Muscle of leg (tissue), 11 donors: Measurements from ENCODE around the gene ETF1. TPM values are rescaled to one million over a fixed set of nuclear protein-coding genes. Genes with fewer than 3 reads are reported as not detected.

Experiments
- DNase-seq: peaks from one replicate; pipeline ENCODE4 v3.0.0; 2013
- H3K27ac ChIP-seq: one replicate; pipeline ENCODE4 v1.5.1; 2013; ENCODE audit warnings: mild to moderate bottlenecking, low read length, control low read depth
- H3K27me3 ChIP-seq: one replicate; pipeline ENCODE4 v1.6.1; 2013; ENCODE audit warnings: low read length; ENCODE audit not compliant: control insufficient read depth, insufficient read depth
- H3K36me3 ChIP-seq: one replicate; pipeline ENCODE4 v1.6.1; 2013; ENCODE audit warnings: low read length; ENCODE audit not compliant: control insufficient read depth, insufficient read depth
- H3K4me1 ChIP-seq: one replicate; pipeline ENCODE4 v1.6.1; 2013; ENCODE audit warnings: low read length; ENCODE audit not compliant: control insufficient read depth, insufficient read depth
- H3K4me3 ChIP-seq: one replicate; pipeline ENCODE4 v1.5.1; 2013; ENCODE audit warnings: low read length, control low read depth
- H3K9me3 ChIP-seq: replicated peaks from 2 replicates; pipeline ENCODE4 v1.6.1; 2013; ENCODE audit warnings: low read depth, low read length; ENCODE audit not compliant: control insufficient read depth
- WGBS: methylation state at CpG from one replicate; pipeline ENCODE4 v1.1.5; 2013; ENCODE audit warnings: missing lambda C conversion rate; ENCODE audit not compliant: insufficient coverage; 5-methylcytosine and 5-hydroxymethylcytosine counted together
- polyA plus RNA-seq, 8 donors: library from polyadenylated mRNA; unstranded; fragments of 120-200 nt; gene quantifications; one replicate each; pipeline versions ENCODE4 v1.2.1 to v1.2.3, GENCODE V29; 2013; ENCODE audit warnings: inconsistent platforms in 1 of 8, low replicate concordance in 1 of 8; ENCODE audit not compliant: insufficient read length in 8 of 8, insufficient read depth in 1 of 8
- total RNA-seq: library from RNA; stranded (reverse); fragments of 120-200 nt; gene quantifications from one replicate; pipeline ENCODE4 v1.2.4, GENCODE V29; 2013

Gene ETF1
- total and polyA plus RNA-seq, 9 donors: 36.1 to 55.7 (median 45.5) TPM

GRCh38 chr5:138564242-138564641 is 21.2 kb upstream of the ETF1 start:
- no peak overlapping the region for H3K27ac ChIP-seq

GRCh38 chr5:138563340-138564118 is 20.5 kb upstream of the ETF1 start:
- no peaks in the 10 kb centered on the region for H3K9me3 ChIP-seq
- no peak for DNase-seq
- H3K27ac ChIP-seq: no peak overlapping the region
- H3K4me1 ChIP-seq: no peaks in the 10 kb centered on the region
- 84% methylated on average over 3 of the region's 3 CpGs for WGBS
- H3K4me3 ChIP-seq: no peak overlapping the region
- peaks cover 71% of the 10 kb centered on the region for H3K36me3 ChIP-seq
- H3K27me3 ChIP-seq: no peaks in the 10 kb centered on the region

More at GRCh38 chr5:138564242-138564641, 21.2 kb upstream of the ETF1 start:
- Histone ChIP-seq H3K9me3 (no peaks in the 10 kb centered on the region), H3K4me1 (no peaks in the 10 kb centered on the region), H3K27me3 (no peaks in the 10 kb centered on the region), H3K4me3 (no peak overlapping the region), H3K36me3 (peaks cover 71% of the 10 kb centered on the region)
- 99% methylated on average over 8 of the region's 9 CpGs for WGBS
- DNase-seq: no peak

- WGBS: 100% methylated on average over 1 of the region's 6 CpGs
Measured at GRCh38 chr5:138560971-138561370, 17.9 kb upstream of the ETF1 start.

GRCh38 chr5:138559937-138560336 is 16.9 kb upstream of the ETF1 start:
- WGBS: 94% methylated on average over 6 of the region's 7 CpGs
- no peak for DNase-seq
- no peaks in the 10 kb centered on the region for H3K9me3 ChIP-seq
- H3K4me3 ChIP-seq: no peak overlapping the region
- peaks cover 78% of the 10 kb centered on the region for H3K36me3 ChIP-seq
- H3K27ac ChIP-seq: no peak overlapping the region
- H3K4me1 ChIP-seq: no peaks in the 10 kb centered on the region
- no peaks in the 10 kb centered on the region for H3K27me3 ChIP-seq

More at GRCh38 chr5:138560971-138561370, 17.9 kb upstream of the ETF1 start:
- Histone ChIP-seq H3K4me3 (no peak overlapping the region), H3K27ac (no peak overlapping the region), H3K36me3 (peaks cover 79% of the 10 kb centered on the region), H3K4me1 (no peaks in the 10 kb centered on the region), H3K9me3 (no peaks in the 10 kb centered on the region), H3K27me3 (no peaks in the 10 kb centered on the region)
- DNase-seq: no peak

- WGBS: no CpG with 5 or more reads among the region's 2 CpGs
- no peaks in the 10 kb centered on the region for H3K9me3 ChIP-seq
- H3K27me3 ChIP-seq: no peaks in the 10 kb centered on the region
- no peak for DNase-seq
- H3K36me3 ChIP-seq: peaks cover 66% of the 10 kb centered on the region
- no peak overlapping the region for H3K4me3 ChIP-seq
- no peaks in the 10 kb centered on the region for H3K4me1 ChIP-seq
- no peak overlapping the region for H3K27ac ChIP-seq
Measured at GRCh38 chr5:138557677-138558076, 14.6 kb upstream of the ETF1 start.

GRCh38 chr5:138554143-138554542 is 11.1 kb upstream of the ETF1 start:
- Histone ChIP-seq H3K9me3 (no peaks in the 10 kb centered on the region), H3K36me3 (peaks cover 42% of the 10 kb centered on the region), H3K4me1 (no peaks in the 10 kb centered on the region), H3K27ac (no peak overlapping the region), H3K4me3 (no peak overlapping the region), H3K27me3 (no peaks in the 10 kb centered on the region)
- DNase-seq: no peak
- WGBS: no CpG with 5 or more reads among the region's 1 CpG

- H3K9me3 ChIP-seq: no peaks in the 10 kb centered on the region
- DNase-seq: no peak
- H3K27me3 ChIP-seq: no peaks in the 10 kb centered on the region
- no peak overlapping the region for H3K4me3 ChIP-seq
- no CpG with 5 or more reads among the region's 5 CpGs for WGBS
- peaks cover 36% of the 10 kb centered on the region for H3K36me3 ChIP-seq
- no peak overlapping the region for H3K27ac ChIP-seq
- no peaks in the 10 kb centered on the region for H3K4me1 ChIP-seq
Measured at GRCh38 chr5:138553437-138554095, 10.5 kb upstream of the ETF1 start.

GRCh38 chr5:138552657-138553056 is 9.6 kb upstream of the ETF1 start:
- Histone ChIP-seq H3K4me3 (no peak overlapping the region), H3K36me3 (peaks cover 28% of the 10 kb centered on the region), H3K27ac (no peak overlapping the region), H3K9me3 (no peaks in the 10 kb centered on the region), H3K27me3 (no peaks in the 10 kb centered on the region), H3K4me1 (no peaks in the 10 kb centered on the region)
- 100% methylated on average over 2 of the region's 4 CpGs for WGBS
- no peak for DNase-seq

GRCh38 chr5:138549414-138549813 is 6.4 kb upstream of the ETF1 start:
- Histone ChIP-seq H3K27me3 (no peaks in the 10 kb centered on the region), H3K9me3 (no peaks in the 10 kb centered on the region), H3K36me3 (peaks cover 3% of the 10 kb centered on the region), H3K4me1 (peaks cover 8% of the 10 kb centered on the region), H3K4me3 (no peak overlapping the region), H3K27ac (no peak overlapping the region)
- DNase-seq: no peak
- WGBS: no CpG with 5 or more reads among the region's 5 CpGs

GRCh38 chr5:138545919-138546562 is 3.0 kb upstream of the ETF1 start:
- Histone ChIP-seq H3K27ac (no peak overlapping the region), H3K36me3 (no peaks in the 10 kb centered on the region), H3K4me3 (no peak overlapping the region), H3K4me1 (peaks cover 22% of the 10 kb centered on the region), H3K9me3 (no peaks in the 10 kb centered on the region), H3K27me3 (no peaks in the 10 kb centered on the region)
- WGBS: 85% methylated on average over 3 of the region's 6 CpGs
- no peak for DNase-seq
